GM23338 (cell line): ENCODE results near the gene ADGRF4. TPM values are rescaled to one million over a fixed set of nuclear protein-coding genes. Genes with fewer than 3 reads are reported as not detected.

Experiments used
- ATAC-seq: fragments of 200-7000 bp; cut with Tn5 transposase; 3 replicates; pipeline ENCODE4 v1.9.1; 2020
- DNase-seq: peaks from one replicate; pipeline ENCODE4 v3.0.0-alpha.2; 2015; ENCODE audit warnings: low spot score
- H2AFZ ChIP-seq: fragments of 200-600 bp; sonication (generic); 2 replicates; pipeline ENCODE4 v1.8.0; 2016; ENCODE audit warnings: antibody characterized with exemption, mild to moderate bottlenecking, moderate library complexity
- H3F3A ChIP-seq: fragments of 200-600 bp; sonication (generic); replicated peaks from 2 replicates; pipeline ENCODE4 v1.8.0; 2017; ENCODE audit warnings: antibody characterized with exemption, mixed run types, low read depth
- H3K27ac ChIP-seq: fragments of 200-600 bp; sonication (generic); 2 replicates; pipeline ENCODE4 v1.6.1; 2016; ENCODE audit warnings: low read depth
- H3K27me3 ChIP-seq: fragments of 200-600 bp; sonication (generic); 2 replicates; pipeline ENCODE4 v1.8.0; 2016; ENCODE audit warnings: mild to moderate bottlenecking, mixed run types, moderate library complexity; ENCODE audit not compliant: insufficient read depth
- H3K36me3 ChIP-seq: fragments of 200-600 bp; sonication (generic); 2 replicates; pipeline ENCODE4 v1.8.0; 2016; ENCODE audit warnings: mild to moderate bottlenecking; ENCODE audit not compliant: insufficient read depth
- H3K4me1 ChIP-seq: fragments of 200-600 bp; sonication (generic); 2 replicates; pipeline ENCODE4 v1.8.0; 2016; ENCODE audit warnings: mild to moderate bottlenecking, moderate library complexity; ENCODE audit not compliant: insufficient read depth
- H3K4me2 ChIP-seq: fragments of 200-600 bp; sonication (generic); 2 replicates; pipeline ENCODE4 v1.7.1; 2017; ENCODE audit warnings: mixed run types
- H3K4me3 ChIP-seq: fragments of 200-600 bp; sonication (generic); 2 replicates; pipeline ENCODE4 v1.6.1; 2016; ENCODE audit warnings: mixed run types
- H3K79me2 ChIP-seq: fragments of 200-600 bp; sonication (generic); replicated peaks from 2 replicates; pipeline ENCODE4 v1.8.0; 2017; ENCODE audit warnings: mild to moderate bottlenecking; ENCODE audit not compliant: insufficient read depth
- H3K9me2 ChIP-seq: fragments of 200-600 bp; sonication (generic); 2 replicates; pipeline ENCODE4 v1.8.0; 2017; ENCODE audit not compliant: insufficient read depth
- H4K20me1 ChIP-seq: fragments of 200-600 bp; sonication (generic); replicated peaks from 2 replicates; pipeline ENCODE4 v1.8.0; 2017; ENCODE audit warnings: mild to moderate bottlenecking; ENCODE audit not compliant: insufficient read depth
- H3K27ac Mint-ChIP-seq: 2 replicates; pipeline ENCODE4 v1.8.0; 2020; ENCODE audit warnings: inconsistent platforms, mild to moderate bottlenecking, moderate library complexity, mixed read lengths
- H3K27me3 Mint-ChIP-seq: 3 replicates; pipeline ENCODE4 v1.8.0; 2022; ENCODE audit warnings: low read depth, mild to moderate bottlenecking, moderate library complexity, mixed read lengths, inconsistent platforms; ENCODE audit not compliant: insufficient read depth, poor library complexity
- H3K36me3 Mint-ChIP-seq: 3 replicates; pipeline ENCODE4 v1.8.0; 2021; ENCODE audit warnings: low read depth, mild to moderate bottlenecking, inconsistent platforms, moderate library complexity, mixed read lengths
- H3K4me1 Mint-ChIP-seq: 3 replicates; pipeline ENCODE4 v1.8.0; 2020; ENCODE audit warnings: mild to moderate bottlenecking, inconsistent platforms, mixed read lengths
- H3K4me3 Mint-ChIP-seq: 3 replicates; pipeline ENCODE4 v1.8.0; 2021; ENCODE audit warnings: moderate library complexity, mild to moderate bottlenecking, inconsistent platforms, mixed read lengths
- H3K9me3 Mint-ChIP-seq: 3 replicates; pipeline ENCODE4 v1.8.0; 2020; ENCODE audit warnings: moderate library complexity, mild to moderate bottlenecking, inconsistent platforms, mixed read lengths
- CREB1 ChIP-seq: fragments of 250-450 bp; sonication (Bioruptor Pico); IDR thresholded peaks from 2 replicates; pipeline ENCODE4 v1.5.0; 2020; ENCODE audit warnings: low read depth, mild to moderate bottlenecking, moderate library complexity
- ETS1 ChIP-seq: IDR thresholded peaks from 2 replicates; pipeline ENCODE4 v1.6.1; 2016; ENCODE audit warnings: antibody characterized with exemption
- EZH2 ChIP-seq: fragments of 200-600 bp; sonication (generic); IDR thresholded peaks from one replicate; pipeline ENCODE4 v1.8.0; 2017; ENCODE audit warnings: antibody characterized with exemption, mild to moderate bottlenecking, low read depth; ENCODE audit not compliant: unreplicated experiment
- STAT1 ChIP-seq: IDR thresholded peaks from one replicate; pipeline ENCODE4 v1.6.1; 2016; ENCODE audit warnings: antibody characterized with exemption; ENCODE audit not compliant: unreplicated experiment
- ZNF114 ChIP-seq: fragments of 250-450 bp; sonication (Bioruptor Pico); IDR thresholded peaks from 2 replicates; pipeline ENCODE4 v1.5.0; 2020; ENCODE audit warnings: mild to moderate bottlenecking, moderate library complexity
- ZNF331 ChIP-seq: fragments of 250-450 bp; sonication (Bioruptor Pico); IDR thresholded peaks from 2 replicates; pipeline ENCODE4 v1.5.0; 2020; ENCODE audit warnings: low read depth, mild to moderate bottlenecking, moderate library complexity
- polyA plus RNA-seq: library from polyadenylated mRNA; unstranded; fragments of >200 nt; fragmentation: Nextera tagmentation; extraction: Ambion mirVana; gene quantifications from 2 replicates; pipeline ENCODE4 v1.2.1, GENCODE V29; 2016
- total RNA-seq: library from RNA; depleted of rRNA; stranded (reverse); fragments of >200 nt; shearing (Covaris generic); gene quantifications from 2 replicates; pipeline ENCODE4 v1.2.3, GENCODE V29; 2014
- TF ChIP-seq, protein P1 (sequence below): IDR thresholded peaks from one replicate; pipeline ENCODE4 v1.6.1; 2018; ENCODE audit warnings: antibody characterized with exemption; ENCODE audit not compliant: unreplicated experiment
- TF ChIP-seq, protein P2 (sequence below): fragments of 250-450 bp; sonication (Bioruptor Pico); IDR thresholded peaks from 2 replicates; pipeline ENCODE4 v1.5.0; 2020; ENCODE audit warnings: mild to moderate bottlenecking, moderate library complexity

The ADGRF4 gene
- total and polyA plus RNA-seq, 2 experiments from 2014 or later = not detected

GRCh38 chr6:47740714-47741113 is 42.3 kb downstream of the ADGRF4 start:
- ATAC-seq (no peak), DNase-seq (no peak)
- Histone ChIP-seq H3K27me3 (no peaks in the 10 kb centered on the region), H3K79me2 (no peaks in the 10 kb centered on the region), H3K4me2 (0 out of 2 replicates have a peak overlapping the region, but pooled peaks have one; percentile 6), H2AFZ (no peak overlapping the region), H3K9me2 (no peaks in the 10 kb centered on the region; the same call in 1 of the 2 replicates), H3K4me1 (peaks cover 21% of the 10 kb centered on the region), H3F3A (no peaks in the 10 kb centered on the region), H3K4me3 (no peak overlapping the region), H4K20me1 (no peaks in the 10 kb centered on the region), H3K27ac (no peak overlapping the region), H3K36me3 (no peaks in the 10 kb centered on the region)
- Mint-ChIP-seq H3K4me1 (peaks cover 15% of the 10 kb centered on the region), H3K36me3 (no peaks in the 10 kb centered on the region; the same call in 2 of the 3 replicates), H3K4me3 (no peak overlapping the region), H3K27me3 (no peaks in the 10 kb centered on the region), H3K9me3 (peaks cover 2% of the 10 kb centered on the region; the same call in 1 of the 3 replicates), H3K27ac (no peak overlapping the region)
- TF ChIP-seq ZNF114 (CRISPR knock-in tag) (no peak), ETS1 (no peak), EZH2 (no peak), CREB1 (CRISPR knock-in tag) (no peak), ZNF331 (CRISPR knock-in tag) (no peak), STAT1 (no peak)
- TF ChIP-seq, protein P1, sequence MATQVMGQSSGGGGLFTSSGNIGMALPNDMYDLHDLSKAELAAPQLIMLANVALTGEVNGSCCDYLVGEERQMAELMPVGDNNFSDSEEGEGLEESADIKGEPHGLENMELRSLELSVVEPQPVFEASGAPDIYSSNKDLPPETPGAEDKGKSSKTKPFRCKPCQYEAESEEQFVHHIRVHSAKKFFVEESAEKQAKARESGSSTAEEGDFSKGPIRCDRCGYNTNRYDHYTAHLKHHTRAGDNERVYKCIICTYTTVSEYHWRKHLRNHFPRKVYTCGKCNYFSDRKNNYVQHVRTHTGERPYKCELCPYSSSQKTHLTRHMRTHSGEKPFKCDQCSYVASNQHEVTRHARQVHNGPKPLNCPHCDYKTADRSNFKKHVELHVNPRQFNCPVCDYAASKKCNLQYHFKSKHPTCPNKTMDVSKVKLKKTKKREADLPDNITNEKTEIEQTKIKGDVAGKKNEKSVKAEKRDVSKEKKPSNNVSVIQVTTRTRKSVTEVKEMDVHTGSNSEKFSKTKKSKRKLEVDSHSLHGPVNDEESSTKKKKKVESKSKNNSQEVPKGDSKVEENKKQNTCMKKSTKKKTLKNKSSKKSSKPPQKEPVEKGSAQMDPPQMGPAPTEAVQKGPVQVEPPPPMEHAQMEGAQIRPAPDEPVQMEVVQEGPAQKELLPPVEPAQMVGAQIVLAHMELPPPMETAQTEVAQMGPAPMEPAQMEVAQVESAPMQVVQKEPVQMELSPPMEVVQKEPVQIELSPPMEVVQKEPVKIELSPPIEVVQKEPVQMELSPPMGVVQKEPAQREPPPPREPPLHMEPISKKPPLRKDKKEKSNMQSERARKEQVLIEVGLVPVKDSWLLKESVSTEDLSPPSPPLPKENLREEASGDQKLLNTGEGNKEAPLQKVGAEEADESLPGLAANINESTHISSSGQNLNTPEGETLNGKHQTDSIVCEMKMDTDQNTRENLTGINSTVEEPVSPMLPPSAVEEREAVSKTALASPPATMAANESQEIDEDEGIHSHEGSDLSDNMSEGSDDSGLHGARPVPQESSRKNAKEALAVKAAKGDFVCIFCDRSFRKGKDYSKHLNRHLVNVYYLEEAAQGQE = no peak
- TF ChIP-seq, protein P2, sequence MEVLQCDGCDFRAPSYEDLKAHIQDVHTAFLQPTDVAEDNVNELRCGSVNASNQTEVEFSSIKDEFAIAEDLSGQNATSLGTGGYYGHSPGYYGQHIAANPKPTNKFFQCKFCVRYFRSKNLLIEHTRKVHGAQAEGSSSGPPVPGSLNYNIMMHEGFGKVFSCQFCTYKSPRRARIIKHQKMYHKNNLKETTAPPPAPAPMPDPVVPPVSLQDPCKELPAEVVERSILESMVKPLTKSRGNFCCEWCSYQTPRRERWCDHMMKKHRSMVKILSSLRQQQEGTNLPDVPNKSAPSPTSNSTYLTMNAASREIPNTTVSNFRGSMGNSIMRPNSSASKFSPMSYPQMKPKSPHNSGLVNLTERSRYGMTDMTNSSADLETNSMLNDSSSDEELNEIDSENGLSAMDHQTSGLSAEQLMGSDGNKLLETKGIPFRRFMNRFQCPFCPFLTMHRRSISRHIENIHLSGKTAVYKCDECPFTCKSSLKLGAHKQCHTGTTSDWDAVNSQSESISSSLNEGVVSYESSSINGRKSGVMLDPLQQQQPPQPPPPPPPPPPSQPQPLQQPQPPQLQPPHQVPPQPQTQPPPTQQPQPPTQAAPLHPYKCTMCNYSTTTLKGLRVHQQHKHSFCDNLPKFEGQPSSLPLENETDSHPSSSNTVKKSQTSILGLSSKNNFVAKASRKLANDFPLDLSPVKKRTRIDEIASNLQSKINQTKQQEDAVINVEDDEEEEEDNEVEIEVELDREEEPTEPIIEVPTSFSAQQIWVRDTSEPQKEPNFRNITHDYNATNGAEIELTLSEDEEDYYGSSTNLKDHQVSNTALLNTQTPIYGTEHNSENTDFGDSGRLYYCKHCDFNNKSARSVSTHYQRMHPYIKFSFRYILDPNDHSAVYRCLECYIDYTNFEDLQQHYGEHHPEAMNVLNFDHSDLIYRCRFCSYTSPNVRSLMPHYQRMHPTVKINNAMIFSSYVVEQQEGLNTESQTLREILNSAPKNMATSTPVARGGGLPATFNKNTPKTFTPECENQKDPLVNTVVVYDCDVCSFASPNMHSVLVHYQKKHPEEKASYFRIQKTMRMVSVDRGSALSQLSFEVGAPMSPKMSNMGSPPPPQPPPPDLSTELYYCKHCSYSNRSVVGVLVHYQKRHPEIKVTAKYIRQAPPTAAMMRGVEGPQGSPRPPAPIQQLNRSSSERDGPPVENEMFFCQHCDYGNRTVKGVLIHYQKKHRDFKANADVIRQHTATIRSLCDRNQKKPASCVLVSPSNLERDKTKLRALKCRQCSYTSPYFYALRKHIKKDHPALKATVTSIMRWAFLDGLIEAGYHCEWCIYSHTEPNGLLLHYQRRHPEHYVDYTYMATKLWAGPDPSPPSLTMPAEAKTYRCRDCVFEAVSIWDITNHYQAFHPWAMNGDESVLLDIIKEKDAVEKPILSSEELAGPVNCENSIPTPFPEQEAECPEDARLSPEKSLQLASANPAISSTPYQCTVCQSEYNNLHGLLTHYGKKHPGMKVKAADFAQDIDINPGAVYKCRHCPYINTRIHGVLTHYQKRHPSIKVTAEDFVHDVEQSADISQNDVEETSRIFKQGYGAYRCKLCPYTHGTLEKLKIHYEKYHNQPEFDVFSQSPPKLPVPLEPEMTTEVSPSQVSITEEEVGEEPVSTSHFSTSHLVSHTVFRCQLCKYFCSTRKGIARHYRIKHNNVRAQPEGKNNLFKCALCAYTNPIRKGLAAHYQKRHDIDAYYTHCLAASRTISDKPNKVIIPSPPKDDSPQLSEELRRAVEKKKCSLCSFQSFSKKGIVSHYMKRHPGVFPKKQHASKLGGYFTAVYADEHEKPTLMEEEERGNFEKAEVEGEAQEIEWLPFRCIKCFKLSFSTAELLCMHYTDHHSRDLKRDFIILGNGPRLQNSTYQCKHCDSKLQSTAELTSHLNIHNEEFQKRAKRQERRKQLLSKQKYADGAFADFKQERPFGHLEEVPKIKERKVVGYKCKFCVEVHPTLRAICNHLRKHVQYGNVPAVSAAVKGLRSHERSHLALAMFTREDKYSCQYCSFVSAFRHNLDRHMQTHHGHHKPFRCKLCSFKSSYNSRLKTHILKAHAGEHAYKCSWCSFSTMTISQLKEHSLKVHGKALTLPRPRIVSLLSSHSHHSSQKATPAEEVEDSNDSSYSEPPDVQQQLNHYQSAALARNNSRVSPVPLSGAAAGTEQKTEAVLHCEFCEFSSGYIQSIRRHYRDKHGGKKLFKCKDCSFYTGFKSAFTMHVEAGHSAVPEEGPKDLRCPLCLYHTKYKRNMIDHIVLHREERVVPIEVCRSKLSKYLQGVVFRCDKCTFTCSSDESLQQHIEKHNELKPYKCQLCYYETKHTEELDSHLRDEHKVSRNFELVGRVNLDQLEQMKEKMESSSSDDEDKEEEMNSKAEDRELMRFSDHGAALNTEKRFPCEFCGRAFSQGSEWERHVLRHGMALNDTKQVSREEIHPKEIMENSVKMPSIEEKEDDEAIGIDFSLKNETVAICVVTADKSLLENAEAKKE (CRISPR knock-in tag) = no peak
